OCI-LY1 (cell line): ENCODE measurements around the gene EML6.

Experiments used
- H2AFZ ChIP-seq: fragments of 200-600 bp; sonication (generic), shearing (Covaris generic); 2 replicates; pipeline ENCODE4 v1.6.0; 2014; ENCODE audit warnings: antibody characterized with exemption, mild to moderate bottlenecking, low read length
- H3F3A ChIP-seq: fragments of 200-600 bp; sonication (generic), shearing (Covaris generic); 2 replicates; pipeline ENCODE4 v1.6.0; 2014; ENCODE audit warnings: mild to moderate bottlenecking, antibody characterized with exemption, low read length, moderate library complexity; ENCODE audit not compliant: insufficient read depth
- H3K27ac ChIP-seq: fragments of 200-600 bp; sonication (generic); 2 replicates; pipeline ENCODE4 v1.5.1; 2014; ENCODE audit warnings: low read length, mixed run types, mild to moderate bottlenecking, low read depth; ENCODE audit not compliant: poor library complexity, severe bottlenecking
- H3K27me3 ChIP-seq: fragments of 200-600 bp; sonication (generic); 2 replicates; pipeline ENCODE4 v1.6.0; 2014; ENCODE audit warnings: antibody characterized with exemption, mild to moderate bottlenecking, low read length, moderate library complexity; ENCODE audit not compliant: insufficient read depth
- H3K36me3 ChIP-seq: fragments of 200-600 bp; sonication (generic); 2 replicates; pipeline ENCODE4 v1.6.1; 2014; ENCODE audit warnings: mild to moderate bottlenecking, antibody characterized with exemption, low read length, moderate library complexity, mixed read lengths; ENCODE audit not compliant: insufficient read depth
- H3K4me1 ChIP-seq: fragments of 200-600 bp; sonication (generic); 2 replicates; pipeline ENCODE4 v1.5.1; 2014; ENCODE audit warnings: mild to moderate bottlenecking, low read length, moderate library complexity; ENCODE audit not compliant: insufficient read depth, severe bottlenecking
- H3K4me2 ChIP-seq: fragments of 200-600 bp; sonication (generic), shearing (Covaris generic); 2 replicates; pipeline ENCODE4 v1.6.1; 2014; ENCODE audit warnings: low read length
- H3K4me3 ChIP-seq: fragments of 200-600 bp; sonication (generic); 2 replicates; pipeline ENCODE4 v1.5.1; 2014; ENCODE audit warnings: low read length, low read depth, mild to moderate bottlenecking, mixed read lengths; ENCODE audit not compliant: poor library complexity, severe bottlenecking
- H3K79me2 ChIP-seq: fragments of 200-600 bp; shearing (Covaris generic); 2 replicates; pipeline ENCODE4 v1.6.1; 2016; ENCODE audit warnings: mixed run types, low read length, mixed read lengths; ENCODE audit not compliant: insufficient read depth
- H3K9ac ChIP-seq: fragments of 200-600 bp; sonication (generic), shearing (Covaris generic); 2 replicates; pipeline ENCODE4 v1.6.1; 2014; ENCODE audit warnings: mild to moderate bottlenecking, low read length, mixed read lengths
- H3K9me2 ChIP-seq: fragments of 200-600 bp; sonication (generic), shearing (Covaris generic); 2 replicates; pipeline ENCODE4 v1.6.1; 2014; ENCODE audit warnings: low read depth, mild to moderate bottlenecking, low read length, mixed read lengths
- H3K9me3 ChIP-seq: fragments of 200-600 bp; shearing (Covaris generic); 2 replicates; pipeline ENCODE4 v1.6.1; 2014; ENCODE audit warnings: low read length, mixed read lengths
- H4K20me1 ChIP-seq: fragments of 200-600 bp; sonication (generic), shearing (Covaris generic); 2 replicates; pipeline ENCODE4 v1.6.0; 2016; ENCODE audit warnings: mild to moderate bottlenecking, low read length; ENCODE audit not compliant: insufficient read depth
- CTCF ChIP-seq: fragments of 200-600 bp; sonication (generic), shearing (Covaris generic); IDR thresholded peaks from 2 replicates; pipeline ENCODE4 v1.5.1; 2017; ENCODE audit warnings: mild to moderate bottlenecking, antibody characterized with exemption, low read length, moderate library complexity, mixed read lengths
- EZH2 ChIP-seq: fragments of 200-600 bp; sonication (generic), shearing (Covaris generic); IDR thresholded peaks from 2 replicates; pipeline ENCODE4 v1.8.0; 2017; ENCODE audit warnings: borderline replicate concordance, mixed run types, mild to moderate bottlenecking, antibody characterized with exemption, low read length, moderate library complexity, mixed read lengths

Gene EML6

GRCh38 chr2:54787270-54787669 is 63.8 kb downstream of the EML6 start:
- peaks cover 21% of the 10 kb centered on the region; the same call in 1 of the 2 replicates for H3K36me3 ChIP-seq
- H3K79me2 ChIP-seq: peaks cover 39% of the 10 kb centered on the region
- no peaks in the 10 kb centered on the region for H3K27me3 ChIP-seq
- no peak overlapping the region for H2AFZ ChIP-seq
- no peaks in the 10 kb centered on the region for H4K20me1 ChIP-seq
- peak overlapping the region; percentile 96 for H3K27ac ChIP-seq
- H3K9me2 ChIP-seq: no peaks in the 10 kb centered on the region
- peak overlapping the region; percentile 84 for H3K4me2 ChIP-seq
- peak overlapping the region; percentile 86; the same call in 1 of the 2 replicates for H3K9ac ChIP-seq
- no peak for TF ChIP-seq EZH2
- TF ChIP-seq CTCF: no peak
- H3K4me3 ChIP-seq: peak overlapping the region; percentile 74
- peaks cover 79% of the 10 kb centered on the region for H3K4me1 ChIP-seq
- H3K9me3 ChIP-seq: no peaks in the 10 kb centered on the region
- no peaks in the 10 kb centered on the region for H3F3A ChIP-seq

GRCh38 chr2:54787755-54788366 is 64.4 kb downstream of the EML6 start:
- Histone ChIP-seq H3K27ac (peak overlapping the region; percentile 96), H2AFZ (no peak overlapping the region), H3K79me2 (peaks cover 45% of the 10 kb centered on the region), H3K4me3 (peak overlapping the region; percentile 74), H3F3A (no peaks in the 10 kb centered on the region), H4K20me1 (no peaks in the 10 kb centered on the region), H3K4me2 (peak overlapping the region; percentile 84), H3K36me3 (peaks cover 27% of the 10 kb centered on the region; the same call in 1 of the 2 replicates), H3K9me2 (no peaks in the 10 kb centered on the region), H3K4me1 (peaks cover 79% of the 10 kb centered on the region), H3K27me3 (no peaks in the 10 kb centered on the region), H3K9ac (peak overlapping the region; percentile 86), H3K9me3 (no peaks in the 10 kb centered on the region)
- TF ChIP-seq CTCF: no peak
- TF ChIP-seq EZH2: no peak

- H3F3A ChIP-seq: no peaks in the 10 kb centered on the region
- TF ChIP-seq CTCF (no peak), EZH2 (no peak)
- H3K4me1 ChIP-seq: peaks cover 87% of the 10 kb centered on the region
- H3K9me2 ChIP-seq: no peaks in the 10 kb centered on the region
- peak overlapping the region; percentile 68 for H3K9ac ChIP-seq
- H2AFZ ChIP-seq: no peak overlapping the region
- H3K27me3 ChIP-seq: no peaks in the 10 kb centered on the region
- peak overlapping the region; percentile 96 for H3K27ac ChIP-seq
- H3K79me2 ChIP-seq: peaks cover 64% of the 10 kb centered on the region
- no peaks in the 10 kb centered on the region for H3K9me3 ChIP-seq
- H3K4me2 ChIP-seq: peak overlapping the region; percentile 84
- no peaks in the 10 kb centered on the region for H4K20me1 ChIP-seq
- H3K36me3 ChIP-seq: peaks cover 47% of the 10 kb centered on the region; the same call in 1 of the 2 replicates
- H3K4me3 ChIP-seq: peak overlapping the region; percentile 74
Measured at GRCh38 chr2:54789878-54790277, 66.4 kb downstream of the EML6 start.
